ENCODE results near the gene VWA5B1. TPM values are rescaled to one million over a fixed set of nuclear protein-coding genes. Genes with fewer than 3 reads are reported as not detected.

The VWA5B1 gene
- total and polyA plus RNA-seq, 2 experiments from 2014 or later: 0.16 to 1.0 TPM

DNA sequence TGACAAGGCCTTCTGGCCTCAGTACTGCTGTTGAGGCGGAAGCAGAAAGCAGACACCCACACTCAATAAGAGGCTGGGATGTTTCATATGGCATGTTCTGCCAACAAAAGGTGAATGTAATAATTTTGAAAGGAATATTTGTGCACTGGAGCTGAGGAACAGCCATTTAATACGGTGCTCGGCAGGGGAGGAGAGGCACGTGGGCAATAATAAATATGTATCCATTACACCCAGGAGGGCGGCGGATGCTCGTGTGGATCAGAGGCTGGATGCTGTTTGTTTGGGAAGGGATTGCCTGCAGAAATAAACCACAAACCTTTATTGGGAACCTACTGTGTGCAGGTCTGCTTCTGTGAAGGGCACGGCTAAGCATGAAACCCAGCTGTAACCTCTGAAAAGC lies 92.0 kb downstream of the VWA5B1 start:
- peaks cover 12% of the 10 kb centered on the region for H3K27me3 Mint-ChIP-seq (ENCODE audit: insufficient read depth, low read depth, poor library complexity)
- no peak overlapping the region for H3K4me3 Mint-ChIP-seq
- H3K4me1 Mint-ChIP-seq: peaks cover 22% of the 10 kb centered on the region
- DNase-seq (ENCODE audit: low spot score) (no peak), ATAC-seq (no peak)
- Histone ChIP-seq H2AFZ (no peak overlapping the region), H3K4me2 (no peak overlapping the region), H3K27ac (ENCODE audit: low read depth) (no peak overlapping the region), H3K36me3 (ENCODE audit: insufficient read depth) (no peaks in the 10 kb centered on the region), H3K79me2 (replicated peaks; ENCODE audit: insufficient read depth) (no peaks in the 10 kb centered on the region), H3K4me3 (no peak overlapping the region), H3K9me2 (ENCODE audit: insufficient read depth) (no peaks in the 10 kb centered on the region), H3K4me1 (ENCODE audit: insufficient read depth) (peaks cover 11% of the 10 kb centered on the region), H3F3A (replicated peaks; ENCODE audit: low read depth) (no peaks in the 10 kb centered on the region), H4K20me1 (replicated peaks; ENCODE audit: insufficient read depth) (no peaks in the 10 kb centered on the region), H3K27me3 (ENCODE audit: insufficient read depth) (no peaks in the 10 kb centered on the region)
- no peak overlapping the region for H3K27ac Mint-ChIP-seq
- H3K9me3 Mint-ChIP-seq: no peaks in the 10 kb centered on the region
- TF ChIP-seq, protein P1, sequence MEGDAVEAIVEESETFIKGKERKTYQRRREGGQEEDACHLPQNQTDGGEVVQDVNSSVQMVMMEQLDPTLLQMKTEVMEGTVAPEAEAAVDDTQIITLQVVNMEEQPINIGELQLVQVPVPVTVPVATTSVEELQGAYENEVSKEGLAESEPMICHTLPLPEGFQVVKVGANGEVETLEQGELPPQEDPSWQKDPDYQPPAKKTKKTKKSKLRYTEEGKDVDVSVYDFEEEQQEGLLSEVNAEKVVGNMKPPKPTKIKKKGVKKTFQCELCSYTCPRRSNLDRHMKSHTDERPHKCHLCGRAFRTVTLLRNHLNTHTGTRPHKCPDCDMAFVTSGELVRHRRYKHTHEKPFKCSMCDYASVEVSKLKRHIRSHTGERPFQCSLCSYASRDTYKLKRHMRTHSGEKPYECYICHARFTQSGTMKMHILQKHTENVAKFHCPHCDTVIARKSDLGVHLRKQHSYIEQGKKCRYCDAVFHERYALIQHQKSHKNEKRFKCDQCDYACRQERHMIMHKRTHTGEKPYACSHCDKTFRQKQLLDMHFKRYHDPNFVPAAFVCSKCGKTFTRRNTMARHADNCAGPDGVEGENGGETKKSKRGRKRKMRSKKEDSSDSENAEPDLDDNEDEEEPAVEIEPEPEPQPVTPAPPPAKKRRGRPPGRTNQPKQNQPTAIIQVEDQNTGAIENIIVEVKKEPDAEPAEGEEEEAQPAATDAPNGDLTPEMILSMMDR (conservative IDR thresholded peaks at IDR 0.05; ENCODE audit: low read depth in 2 of 2): no peak
- TF ChIP-seq STAT1 (IDR thresholded peaks at IDR 0.05; ENCODE audit: unreplicated experiment) (no peak), ZNF114 (CRISPR knock-in tag; IDR thresholded peaks at IDR 0.05) (no peak), JUNB (IDR thresholded peaks at IDR 0.05; ENCODE audit: unreplicated experiment) (no peak), POLR2AphosphoS5 (IDR thresholded peaks at IDR 0.05; ENCODE audit: low read depth) (no peak), CREB1 (CRISPR knock-in tag; IDR thresholded peaks at IDR 0.05; ENCODE audit: low read depth) (no peak), ZNF331 (CRISPR knock-in tag; IDR thresholded peaks at IDR 0.05; ENCODE audit: low read depth) (no peak), EZH2phosphoT487 (IDR thresholded peaks at IDR 0.05; ENCODE audit: unreplicated experiment) (no peak), NANOG (IDR thresholded peaks at IDR 0.05; ENCODE audit: borderline replicate concordance) (no peak)
- TF ChIP-seq, protein P2, sequence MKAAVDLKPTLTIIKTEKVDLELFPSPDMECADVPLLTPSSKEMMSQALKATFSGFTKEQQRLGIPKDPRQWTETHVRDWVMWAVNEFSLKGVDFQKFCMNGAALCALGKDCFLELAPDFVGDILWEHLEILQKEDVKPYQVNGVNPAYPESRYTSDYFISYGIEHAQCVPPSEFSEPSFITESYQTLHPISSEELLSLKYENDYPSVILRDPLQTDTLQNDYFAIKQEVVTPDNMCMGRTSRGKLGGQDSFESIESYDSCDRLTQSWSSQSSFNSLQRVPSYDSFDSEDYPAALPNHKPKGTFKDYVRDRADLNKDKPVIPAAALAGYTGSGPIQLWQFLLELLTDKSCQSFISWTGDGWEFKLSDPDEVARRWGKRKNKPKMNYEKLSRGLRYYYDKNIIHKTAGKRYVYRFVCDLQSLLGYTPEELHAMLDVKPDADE (IDR thresholded peaks at IDR 0.05): no peak
- TF ChIP-seq, protein P3, sequence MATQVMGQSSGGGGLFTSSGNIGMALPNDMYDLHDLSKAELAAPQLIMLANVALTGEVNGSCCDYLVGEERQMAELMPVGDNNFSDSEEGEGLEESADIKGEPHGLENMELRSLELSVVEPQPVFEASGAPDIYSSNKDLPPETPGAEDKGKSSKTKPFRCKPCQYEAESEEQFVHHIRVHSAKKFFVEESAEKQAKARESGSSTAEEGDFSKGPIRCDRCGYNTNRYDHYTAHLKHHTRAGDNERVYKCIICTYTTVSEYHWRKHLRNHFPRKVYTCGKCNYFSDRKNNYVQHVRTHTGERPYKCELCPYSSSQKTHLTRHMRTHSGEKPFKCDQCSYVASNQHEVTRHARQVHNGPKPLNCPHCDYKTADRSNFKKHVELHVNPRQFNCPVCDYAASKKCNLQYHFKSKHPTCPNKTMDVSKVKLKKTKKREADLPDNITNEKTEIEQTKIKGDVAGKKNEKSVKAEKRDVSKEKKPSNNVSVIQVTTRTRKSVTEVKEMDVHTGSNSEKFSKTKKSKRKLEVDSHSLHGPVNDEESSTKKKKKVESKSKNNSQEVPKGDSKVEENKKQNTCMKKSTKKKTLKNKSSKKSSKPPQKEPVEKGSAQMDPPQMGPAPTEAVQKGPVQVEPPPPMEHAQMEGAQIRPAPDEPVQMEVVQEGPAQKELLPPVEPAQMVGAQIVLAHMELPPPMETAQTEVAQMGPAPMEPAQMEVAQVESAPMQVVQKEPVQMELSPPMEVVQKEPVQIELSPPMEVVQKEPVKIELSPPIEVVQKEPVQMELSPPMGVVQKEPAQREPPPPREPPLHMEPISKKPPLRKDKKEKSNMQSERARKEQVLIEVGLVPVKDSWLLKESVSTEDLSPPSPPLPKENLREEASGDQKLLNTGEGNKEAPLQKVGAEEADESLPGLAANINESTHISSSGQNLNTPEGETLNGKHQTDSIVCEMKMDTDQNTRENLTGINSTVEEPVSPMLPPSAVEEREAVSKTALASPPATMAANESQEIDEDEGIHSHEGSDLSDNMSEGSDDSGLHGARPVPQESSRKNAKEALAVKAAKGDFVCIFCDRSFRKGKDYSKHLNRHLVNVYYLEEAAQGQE (IDR thresholded peaks at IDR 0.05; ENCODE audit: unreplicated experiment): no peak
- TF ChIP-seq, protein P4, sequence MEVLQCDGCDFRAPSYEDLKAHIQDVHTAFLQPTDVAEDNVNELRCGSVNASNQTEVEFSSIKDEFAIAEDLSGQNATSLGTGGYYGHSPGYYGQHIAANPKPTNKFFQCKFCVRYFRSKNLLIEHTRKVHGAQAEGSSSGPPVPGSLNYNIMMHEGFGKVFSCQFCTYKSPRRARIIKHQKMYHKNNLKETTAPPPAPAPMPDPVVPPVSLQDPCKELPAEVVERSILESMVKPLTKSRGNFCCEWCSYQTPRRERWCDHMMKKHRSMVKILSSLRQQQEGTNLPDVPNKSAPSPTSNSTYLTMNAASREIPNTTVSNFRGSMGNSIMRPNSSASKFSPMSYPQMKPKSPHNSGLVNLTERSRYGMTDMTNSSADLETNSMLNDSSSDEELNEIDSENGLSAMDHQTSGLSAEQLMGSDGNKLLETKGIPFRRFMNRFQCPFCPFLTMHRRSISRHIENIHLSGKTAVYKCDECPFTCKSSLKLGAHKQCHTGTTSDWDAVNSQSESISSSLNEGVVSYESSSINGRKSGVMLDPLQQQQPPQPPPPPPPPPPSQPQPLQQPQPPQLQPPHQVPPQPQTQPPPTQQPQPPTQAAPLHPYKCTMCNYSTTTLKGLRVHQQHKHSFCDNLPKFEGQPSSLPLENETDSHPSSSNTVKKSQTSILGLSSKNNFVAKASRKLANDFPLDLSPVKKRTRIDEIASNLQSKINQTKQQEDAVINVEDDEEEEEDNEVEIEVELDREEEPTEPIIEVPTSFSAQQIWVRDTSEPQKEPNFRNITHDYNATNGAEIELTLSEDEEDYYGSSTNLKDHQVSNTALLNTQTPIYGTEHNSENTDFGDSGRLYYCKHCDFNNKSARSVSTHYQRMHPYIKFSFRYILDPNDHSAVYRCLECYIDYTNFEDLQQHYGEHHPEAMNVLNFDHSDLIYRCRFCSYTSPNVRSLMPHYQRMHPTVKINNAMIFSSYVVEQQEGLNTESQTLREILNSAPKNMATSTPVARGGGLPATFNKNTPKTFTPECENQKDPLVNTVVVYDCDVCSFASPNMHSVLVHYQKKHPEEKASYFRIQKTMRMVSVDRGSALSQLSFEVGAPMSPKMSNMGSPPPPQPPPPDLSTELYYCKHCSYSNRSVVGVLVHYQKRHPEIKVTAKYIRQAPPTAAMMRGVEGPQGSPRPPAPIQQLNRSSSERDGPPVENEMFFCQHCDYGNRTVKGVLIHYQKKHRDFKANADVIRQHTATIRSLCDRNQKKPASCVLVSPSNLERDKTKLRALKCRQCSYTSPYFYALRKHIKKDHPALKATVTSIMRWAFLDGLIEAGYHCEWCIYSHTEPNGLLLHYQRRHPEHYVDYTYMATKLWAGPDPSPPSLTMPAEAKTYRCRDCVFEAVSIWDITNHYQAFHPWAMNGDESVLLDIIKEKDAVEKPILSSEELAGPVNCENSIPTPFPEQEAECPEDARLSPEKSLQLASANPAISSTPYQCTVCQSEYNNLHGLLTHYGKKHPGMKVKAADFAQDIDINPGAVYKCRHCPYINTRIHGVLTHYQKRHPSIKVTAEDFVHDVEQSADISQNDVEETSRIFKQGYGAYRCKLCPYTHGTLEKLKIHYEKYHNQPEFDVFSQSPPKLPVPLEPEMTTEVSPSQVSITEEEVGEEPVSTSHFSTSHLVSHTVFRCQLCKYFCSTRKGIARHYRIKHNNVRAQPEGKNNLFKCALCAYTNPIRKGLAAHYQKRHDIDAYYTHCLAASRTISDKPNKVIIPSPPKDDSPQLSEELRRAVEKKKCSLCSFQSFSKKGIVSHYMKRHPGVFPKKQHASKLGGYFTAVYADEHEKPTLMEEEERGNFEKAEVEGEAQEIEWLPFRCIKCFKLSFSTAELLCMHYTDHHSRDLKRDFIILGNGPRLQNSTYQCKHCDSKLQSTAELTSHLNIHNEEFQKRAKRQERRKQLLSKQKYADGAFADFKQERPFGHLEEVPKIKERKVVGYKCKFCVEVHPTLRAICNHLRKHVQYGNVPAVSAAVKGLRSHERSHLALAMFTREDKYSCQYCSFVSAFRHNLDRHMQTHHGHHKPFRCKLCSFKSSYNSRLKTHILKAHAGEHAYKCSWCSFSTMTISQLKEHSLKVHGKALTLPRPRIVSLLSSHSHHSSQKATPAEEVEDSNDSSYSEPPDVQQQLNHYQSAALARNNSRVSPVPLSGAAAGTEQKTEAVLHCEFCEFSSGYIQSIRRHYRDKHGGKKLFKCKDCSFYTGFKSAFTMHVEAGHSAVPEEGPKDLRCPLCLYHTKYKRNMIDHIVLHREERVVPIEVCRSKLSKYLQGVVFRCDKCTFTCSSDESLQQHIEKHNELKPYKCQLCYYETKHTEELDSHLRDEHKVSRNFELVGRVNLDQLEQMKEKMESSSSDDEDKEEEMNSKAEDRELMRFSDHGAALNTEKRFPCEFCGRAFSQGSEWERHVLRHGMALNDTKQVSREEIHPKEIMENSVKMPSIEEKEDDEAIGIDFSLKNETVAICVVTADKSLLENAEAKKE (CRISPR knock-in tag; IDR thresholded peaks at IDR 0.05): no peak
- no peaks in the 10 kb centered on the region for H3K36me3 Mint-ChIP-seq (ENCODE audit: low read depth)

All from GM23338 (cell line).